Stimulated activated naive CD4-positive, alpha-beta T cell (primary cell): Measurements from ENCODE around the gene TBC1D8.

Experiments
- DNase-seq, 6 experiments: peaks; one replicate each; lab custom pipeline; 2025; lab: John Stamatoyannopoulos, UW

Gene TBC1D8

DNA sequence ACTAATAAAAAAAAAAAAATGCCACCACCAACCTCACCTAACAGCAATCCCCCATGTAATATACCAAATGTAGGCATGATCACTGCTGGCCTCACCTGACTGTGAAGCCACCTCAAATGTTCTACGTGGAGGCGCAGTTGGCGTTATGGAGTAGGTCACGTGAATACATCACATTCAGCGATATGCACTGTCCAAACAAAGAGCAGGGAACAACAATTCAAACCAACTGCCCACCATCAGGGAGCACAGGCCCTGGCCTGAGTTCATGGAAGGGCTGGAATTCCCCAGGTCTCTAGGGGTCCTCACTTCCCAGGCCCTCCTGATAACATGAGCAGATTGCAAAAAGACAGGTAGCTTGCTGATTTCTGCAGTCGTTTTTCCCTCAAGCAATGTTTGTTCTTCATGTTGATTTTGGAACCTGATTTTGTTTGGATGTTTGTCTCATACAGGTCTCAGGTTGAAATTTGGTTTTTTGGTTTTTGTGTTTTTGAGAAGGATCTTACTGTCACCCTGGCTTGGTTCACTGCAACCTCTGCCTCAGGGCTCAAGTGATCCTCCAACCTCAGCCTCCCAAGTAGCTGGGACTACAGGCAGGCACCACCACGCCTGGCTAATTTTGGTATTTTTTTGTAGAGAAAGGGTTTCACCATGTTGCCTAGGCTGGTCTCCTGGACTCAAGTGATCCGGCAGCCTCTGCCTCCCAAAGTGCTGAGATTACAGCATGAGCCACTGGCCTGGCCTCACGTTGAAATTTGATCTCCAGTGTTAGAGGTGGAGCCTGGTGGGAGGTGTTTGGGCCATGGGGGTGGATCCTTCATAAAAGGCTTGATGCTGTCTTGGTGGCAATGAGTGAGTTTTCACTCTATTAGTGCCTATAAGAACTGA is 15.5 kb downstream of the TBC1D8 start:
- no peak for DNase-seq

DNA sequence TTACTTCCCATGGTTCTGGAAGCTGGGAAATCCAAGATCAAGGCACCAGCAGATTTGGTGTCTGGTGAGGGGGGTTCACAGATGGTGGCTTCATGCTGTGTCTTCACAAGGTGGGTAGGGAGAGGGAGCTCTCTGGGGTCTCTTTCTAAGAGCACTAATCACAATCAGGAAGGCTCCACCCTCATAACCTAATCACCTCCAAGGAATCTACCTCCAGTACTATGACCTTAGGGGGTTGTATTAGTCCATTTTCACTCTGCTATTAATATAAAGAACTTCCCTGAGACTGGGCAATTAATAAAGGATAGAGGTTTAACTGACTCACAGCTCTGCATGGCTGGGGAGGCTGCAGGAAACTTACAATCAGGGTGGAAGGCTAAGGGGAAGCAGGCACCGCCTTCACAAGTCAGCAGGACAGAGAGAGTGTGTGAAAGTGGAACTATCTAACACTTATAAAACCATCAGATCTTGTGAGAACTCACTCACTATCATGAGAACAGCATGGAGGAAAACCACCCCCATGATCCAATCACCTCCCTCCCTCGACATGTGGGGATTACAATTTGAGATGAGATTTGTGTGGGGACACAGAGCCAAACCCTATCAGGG is 17.6 kb downstream of the TBC1D8 start:
- DNase-seq: no peak

DNA sequence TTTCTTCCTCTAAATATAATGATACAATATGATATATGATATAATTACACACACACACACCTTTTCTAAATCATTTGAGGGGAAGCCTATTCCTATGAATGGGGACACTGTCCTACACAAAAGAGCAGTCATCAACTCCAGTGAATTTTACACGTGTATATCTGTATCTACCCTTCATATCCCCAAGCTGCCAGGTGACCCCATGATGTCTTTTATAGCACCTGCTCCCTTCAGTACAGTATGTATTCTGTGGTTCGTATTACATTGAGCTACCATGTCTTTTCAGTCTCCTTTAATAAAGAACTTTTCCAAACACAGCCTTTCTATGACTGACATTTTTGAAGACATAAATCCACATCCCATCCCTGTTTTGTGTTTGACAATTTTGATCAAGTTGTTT is 19.0 kb downstream of the TBC1D8 start:
- DNase-seq: no peak

DNA sequence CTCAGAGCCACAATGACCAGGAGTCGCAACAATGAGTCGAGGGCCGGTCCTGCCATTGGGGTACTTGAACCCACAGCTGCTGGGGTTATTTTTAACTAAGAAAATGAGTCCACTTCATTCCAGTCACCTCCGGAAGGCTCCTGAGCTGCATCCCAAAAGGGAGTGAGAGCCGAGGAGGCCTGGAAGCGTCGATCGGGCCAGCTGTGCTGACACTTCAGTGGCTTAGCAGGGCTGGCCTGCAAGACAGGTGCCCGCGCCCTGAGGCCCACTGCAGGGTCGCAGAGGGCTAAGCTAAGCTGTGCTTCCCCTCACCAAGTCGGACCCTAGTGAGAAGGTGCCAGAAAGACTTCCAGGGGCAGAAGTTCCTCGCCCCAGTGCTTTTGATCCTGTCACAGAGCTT is 21.1 kb downstream of the TBC1D8 start:
- DNase-seq: no peak

DNA sequence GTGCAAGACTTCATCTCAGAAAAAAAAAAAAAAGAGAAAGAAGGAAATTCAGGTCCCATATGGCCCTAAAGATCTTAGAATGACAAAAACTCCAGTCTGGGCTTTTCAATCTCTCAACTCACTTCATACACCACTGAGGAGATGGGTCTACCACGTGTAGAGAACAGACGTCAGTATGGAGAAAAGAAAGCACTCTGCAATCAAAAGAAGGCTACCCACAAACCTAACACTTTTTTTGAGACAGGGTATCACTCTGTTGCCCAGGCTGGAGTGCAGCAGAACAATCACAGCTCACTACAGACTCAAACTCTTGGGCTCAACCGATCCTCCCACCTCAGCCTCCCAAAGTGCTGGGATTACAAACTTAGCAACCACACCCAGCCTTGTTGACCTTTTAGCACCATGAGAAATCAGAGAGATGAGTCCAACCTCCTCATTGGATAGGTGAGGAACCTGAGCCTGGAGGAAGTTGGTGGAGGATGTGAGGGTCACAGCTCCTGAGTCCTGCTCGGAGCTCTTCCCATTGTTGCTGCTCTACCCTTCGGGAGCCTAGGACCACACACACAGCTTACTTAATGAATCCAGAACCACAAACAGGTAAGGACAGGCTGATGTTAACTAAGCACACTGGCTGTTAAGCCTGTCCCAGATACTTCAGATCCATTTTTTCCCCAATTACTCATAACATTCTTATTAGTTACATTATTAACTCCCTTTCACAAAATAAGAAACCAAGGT is 23.7 kb downstream of the TBC1D8 start:
- no peak for DNase-seq

DNA sequence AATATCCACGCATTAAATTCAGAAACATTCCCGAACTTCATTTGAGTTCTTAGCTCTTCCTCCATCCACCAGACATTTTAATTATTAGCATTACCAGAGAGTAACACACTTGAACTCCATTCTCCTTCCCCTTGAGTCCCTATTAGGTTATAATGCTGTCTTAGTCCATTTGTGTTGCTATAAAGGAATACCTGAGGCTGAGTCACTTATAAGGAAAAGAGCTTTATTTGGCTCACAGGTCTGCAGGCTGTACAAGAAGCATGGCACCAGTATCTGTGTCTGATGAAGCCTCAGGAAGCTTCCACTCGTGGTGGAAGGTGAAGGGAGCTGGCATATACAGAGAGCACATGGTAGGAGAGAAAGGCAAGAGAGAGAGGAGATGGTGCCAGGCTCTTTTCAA is 25.4 kb downstream of the TBC1D8 start:
- DNase-seq: no peak

DNA sequence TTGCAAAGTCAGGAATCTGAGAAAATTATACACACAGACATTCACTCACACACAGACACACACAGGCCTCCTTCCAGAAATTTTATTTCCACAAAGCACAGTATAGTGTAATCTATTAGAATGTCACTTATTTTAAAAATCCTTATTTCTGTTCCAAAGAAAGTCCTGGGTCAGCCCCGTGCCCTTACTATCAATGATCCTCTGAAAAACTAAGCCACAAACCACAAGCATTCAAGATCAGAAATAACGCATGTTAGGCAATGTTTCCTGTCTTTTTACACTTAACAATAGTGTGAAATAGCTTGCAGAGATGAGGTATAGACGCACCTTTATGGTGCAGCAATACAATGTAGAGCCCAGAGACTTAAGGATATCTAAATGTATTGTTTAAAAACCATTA is 25.8 kb downstream of the TBC1D8 start:
- DNase-seq: no peak

DNA sequence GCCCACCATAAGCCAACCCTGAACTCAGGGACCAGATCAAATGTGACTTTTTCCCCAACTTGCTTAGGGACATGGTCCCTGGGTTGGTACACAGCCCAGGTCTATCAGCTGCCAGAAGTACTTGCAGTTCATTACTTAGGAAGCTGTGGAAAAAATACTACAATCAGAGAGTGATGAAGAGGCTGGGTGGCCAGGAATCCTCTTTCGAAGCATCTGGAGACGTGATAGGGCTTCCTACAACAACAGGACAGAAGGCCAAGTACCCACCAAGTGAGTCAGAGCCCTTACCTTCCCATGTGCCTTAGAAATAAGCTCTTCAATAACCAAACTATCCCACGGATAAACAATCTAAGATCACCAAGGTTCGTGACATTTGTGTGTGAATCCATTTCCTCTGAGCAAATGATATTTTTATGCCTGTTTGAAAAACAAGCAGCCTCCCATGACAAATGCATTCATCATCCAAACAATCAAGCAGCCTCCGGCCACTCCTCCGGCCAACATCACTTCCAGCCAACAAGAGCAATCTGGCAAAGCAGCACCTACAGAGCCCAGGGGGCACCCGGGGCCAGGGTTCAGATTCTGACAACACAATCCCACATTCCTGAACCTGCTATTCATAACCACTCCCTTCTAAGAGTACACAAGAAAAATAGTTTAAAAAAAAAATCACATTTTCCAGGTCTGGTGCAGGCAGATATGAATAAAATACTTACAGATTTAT is 26.4 kb downstream of the TBC1D8 start:
- DNase-seq: no peak

DNA sequence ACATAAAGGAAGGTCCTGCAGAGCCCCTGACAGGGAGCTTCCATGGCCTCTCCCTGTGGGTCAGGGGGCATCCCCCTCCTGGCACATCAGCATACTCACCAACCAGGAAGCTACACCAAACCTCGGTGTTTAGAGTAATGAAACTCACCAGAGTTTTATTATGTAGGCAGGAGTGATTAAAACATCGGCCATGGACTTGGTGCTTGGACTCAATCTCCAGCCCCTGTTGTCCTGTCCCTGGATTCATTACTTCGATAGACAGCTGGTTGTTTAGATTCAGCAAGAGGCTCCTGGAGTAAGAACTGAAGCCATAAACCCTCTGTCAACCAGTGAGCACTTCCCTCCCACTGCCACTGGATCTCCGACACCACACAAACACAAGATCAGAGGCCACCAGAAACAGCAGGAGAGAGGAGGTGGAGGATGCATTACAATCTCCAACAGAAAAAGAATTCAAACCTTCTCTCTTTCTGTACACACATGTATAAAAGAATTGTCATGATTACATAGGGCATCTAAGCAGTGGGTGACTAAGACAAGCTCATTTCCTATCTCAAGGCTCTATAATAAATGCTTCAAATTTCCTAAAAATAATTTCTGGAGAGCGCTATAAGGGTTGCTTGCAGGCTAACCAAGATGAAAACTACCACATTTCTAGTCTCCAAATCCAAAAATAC is 27.2 kb downstream of the TBC1D8 start:
- DNase-seq: no peak

DNA sequence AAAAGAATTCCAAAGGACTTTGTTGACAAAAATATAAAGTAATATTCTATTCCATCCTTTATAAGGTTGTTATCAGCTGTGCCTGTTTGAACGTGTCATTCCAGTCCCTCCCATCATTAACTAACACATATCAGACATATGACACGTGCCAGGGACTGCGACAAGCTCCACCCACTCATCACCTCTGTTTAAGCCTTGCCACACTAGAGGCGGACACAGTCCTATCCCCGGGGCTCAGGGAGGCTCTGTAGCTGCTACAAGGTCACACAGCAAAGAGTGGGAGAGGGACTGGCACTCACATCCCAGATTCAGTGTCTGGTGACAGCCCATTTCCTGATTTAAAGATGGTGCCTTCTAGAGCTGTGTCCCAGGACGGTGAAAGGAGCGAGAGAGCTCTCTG is 30.0 kb downstream of the TBC1D8 start:
- DNase-seq: no peak

DNA sequence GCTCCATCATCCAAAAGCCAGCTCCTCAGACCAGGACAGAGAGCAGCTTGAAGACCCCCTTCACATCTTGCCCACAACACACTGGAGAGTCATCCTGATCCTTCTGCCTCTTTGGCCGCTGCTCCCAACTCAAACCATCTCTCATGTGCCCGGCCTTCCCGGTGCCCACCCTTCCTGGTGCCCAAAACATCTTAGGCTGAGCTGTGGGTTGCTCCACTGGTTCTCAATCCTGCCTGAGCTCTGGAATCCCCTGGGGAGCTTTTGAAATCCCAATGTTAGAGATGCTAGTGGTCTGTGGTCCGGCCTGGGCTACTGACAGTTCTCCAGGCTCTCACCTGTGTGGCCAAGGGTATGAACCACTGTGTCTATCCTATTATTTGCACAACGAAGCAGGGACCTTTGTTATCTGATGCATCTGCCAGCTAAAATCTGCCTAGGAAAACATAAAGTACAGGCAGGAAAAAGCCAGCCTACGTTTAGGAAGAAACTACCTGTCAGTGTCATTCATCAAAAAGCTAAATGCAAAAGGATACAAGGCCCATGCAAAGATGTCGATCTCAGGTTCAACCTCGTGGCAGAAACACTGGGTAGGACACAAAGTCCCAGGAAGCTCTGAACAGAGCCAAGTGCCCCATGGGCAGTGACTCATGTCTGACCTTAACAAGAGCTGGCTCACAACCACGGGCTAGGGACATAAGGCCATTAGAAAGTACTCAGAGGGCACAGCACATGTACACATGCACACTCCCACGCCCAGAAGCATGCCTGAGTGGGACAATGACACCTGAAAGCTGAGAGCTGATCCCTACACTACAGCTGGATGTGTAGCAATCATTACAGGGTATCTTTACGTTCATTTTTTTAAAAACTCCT is 30.8 kb downstream of the TBC1D8 start:
- no peak for DNase-seq

DNA sequence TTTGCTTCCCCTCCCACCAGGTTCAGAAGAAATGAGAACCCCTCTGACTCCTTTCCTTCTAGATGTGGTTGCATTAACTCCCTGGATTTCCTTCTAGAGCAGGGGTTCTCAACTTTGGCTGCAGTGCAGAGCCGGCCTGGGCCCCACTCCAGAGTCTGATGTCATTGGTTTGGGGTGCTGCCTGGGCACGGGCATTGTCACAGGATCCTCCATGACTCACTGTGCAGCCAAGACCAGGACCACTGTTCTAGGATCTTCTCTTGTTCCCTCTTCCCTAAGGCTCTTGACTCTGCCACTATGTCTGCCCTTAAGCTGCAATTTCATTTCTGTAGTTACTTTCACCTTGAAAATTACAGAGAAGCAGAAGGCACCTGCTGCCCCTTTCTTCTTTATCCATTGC is 31.8 kb downstream of the TBC1D8 start:
- no peak for DNase-seq

DNA sequence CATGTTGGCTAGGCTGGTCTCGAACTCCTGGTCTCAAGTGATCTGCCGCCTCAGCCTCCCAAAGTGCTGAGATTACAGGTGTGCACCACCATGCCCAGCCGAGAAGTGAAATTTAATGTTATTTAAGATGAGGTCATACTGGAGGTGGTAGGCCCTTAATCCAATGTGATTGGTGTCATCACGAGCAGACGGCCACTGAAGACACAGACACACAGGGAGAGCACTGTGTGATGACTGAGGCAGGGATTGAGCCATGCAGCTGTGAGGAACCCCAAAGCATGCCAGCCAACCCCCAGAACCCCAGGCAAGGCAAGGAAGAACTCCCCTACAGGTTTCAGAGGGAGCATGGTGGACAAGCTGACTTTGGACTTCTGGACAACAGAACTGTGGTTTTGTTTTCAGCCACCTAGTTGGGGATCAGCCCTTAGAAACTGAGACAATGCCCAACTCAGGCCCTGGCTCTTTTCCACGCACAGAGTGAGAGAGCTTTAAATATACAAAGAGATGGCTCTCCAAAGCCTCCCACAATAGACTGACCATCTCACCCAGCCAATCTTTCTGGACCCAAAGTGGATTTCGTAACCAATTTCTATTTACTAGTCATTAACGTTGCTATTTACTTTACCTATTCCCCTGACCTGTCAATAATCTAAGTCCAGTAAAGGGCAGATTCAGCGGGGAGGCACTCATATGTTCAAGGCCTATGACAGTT is 34.2 kb downstream of the TBC1D8 start:
- no peak for DNase-seq

DNA sequence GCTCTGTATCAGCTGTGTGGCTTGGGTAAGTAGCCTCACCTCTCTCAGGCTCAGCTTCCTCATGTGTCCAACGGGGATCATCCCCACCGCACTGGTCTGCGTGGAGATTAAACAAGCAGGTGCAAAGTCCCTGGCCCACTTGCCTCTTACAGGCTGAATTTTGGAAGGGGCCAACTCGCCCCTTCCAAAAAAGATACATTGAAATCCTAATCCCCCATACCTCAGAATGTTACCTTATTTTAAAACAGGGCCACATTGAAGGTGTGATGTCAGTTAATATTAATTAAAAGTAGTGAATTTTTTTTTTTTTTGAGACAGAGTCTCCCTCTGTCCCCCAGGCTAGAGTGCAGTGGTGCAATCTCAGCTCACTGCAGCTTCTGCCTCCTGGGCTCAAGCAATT is 34.8 kb downstream of the TBC1D8 start:
- no peak for DNase-seq

DNA sequence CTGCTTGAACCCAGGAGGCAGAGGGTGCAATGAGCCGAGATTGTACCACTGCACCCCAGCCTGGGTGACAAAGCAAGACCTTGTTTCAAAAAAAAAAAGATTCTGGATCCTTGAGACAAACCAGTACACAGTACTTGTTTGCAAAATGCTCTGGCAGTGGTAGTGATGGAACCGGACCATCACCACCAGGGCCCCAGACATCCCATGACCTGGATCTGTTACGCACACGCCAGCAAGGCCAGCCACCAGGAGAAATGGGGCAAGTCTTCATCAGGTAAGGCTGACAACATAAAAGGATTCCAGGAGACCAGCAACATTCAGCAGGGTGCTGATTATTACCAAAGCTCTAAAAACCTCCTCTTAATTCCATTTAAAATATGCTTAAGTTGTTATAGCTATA is 35.5 kb downstream of the TBC1D8 start:
- DNase-seq: no peak

DNA sequence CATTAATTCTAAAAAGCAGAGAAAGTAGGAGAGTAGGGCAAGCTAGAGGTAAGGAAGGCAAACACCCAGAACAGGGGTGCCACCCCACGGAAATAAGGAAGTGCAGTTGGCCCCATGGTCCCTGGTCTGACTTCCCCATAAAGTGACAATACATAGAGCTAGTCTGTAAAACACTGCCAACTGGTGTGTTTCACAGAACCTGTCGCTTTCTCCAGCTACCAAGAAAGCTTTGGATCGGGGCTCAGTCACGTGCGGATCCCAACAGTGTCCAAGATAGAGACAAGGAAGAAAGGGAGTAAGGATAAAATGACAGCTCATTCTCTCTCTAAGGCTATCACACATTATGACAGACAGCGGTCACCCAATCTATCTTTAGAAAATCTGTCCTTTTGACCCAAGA is 36.4 kb downstream of the TBC1D8 start:
- DNase-seq: no peak

DNA sequence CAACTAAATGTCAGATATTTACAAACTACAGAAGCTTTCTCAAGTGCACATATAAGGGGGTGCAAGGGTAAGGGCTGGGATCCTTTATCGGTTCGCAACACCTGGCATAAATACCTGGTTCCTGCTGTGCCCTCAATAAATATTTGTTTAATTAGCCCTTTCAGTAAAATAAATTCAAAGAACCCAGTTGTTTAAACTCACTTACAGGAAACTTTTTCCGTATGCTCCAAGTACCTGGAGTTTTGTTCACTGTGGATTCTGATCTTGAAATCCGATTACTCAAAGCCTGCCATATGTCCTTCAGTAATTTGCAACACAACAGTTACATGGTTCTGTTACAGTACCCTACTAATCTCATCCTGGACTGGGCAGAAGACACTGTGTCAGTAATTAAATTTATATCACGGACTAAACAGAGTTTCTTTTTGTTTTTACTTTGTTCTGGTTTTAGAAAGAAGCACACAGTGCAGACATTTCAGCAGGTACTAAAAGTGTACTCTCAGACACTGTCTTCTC is 36.9 kb downstream of the TBC1D8 start:
- DNase-seq: no peak

DNA sequence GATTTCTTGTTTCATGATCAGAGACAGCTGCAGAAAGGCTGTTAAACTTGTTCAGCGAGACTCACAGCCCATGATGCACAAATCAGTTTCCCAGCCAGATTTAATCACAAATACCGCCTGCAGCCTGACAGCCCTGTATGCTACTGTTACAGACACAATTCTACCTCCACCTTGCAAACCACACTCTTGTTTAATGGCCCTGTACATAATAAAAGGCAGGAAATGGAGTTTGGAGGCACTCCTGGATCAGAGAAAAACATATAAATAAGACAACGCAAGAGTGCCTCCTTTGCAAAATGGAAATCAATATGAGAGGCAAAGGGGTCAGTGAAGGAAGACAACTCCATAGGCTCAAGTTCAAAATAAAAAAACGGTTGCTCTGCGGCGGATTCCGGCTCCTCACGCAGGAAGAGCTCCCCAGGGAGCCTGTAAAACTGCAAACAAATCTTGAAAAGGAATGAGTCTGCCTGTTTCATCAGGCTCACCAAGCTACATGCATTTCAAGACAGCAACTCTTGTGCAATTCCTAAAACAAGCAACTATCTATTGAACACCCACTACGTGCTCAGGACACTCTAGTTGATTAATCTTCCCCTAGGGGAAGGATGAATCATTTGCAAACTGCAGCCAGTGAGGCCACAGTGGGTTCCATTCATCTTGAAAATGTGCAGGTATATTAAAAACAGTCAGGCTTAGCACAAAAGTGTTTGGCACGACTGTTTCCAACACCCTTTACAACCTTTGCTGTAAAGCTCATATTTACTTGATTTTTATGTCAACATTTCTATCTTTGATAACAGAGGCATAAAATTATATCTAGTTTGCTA is 37.5 kb downstream of the TBC1D8 start:
- DNase-seq: no peak

DNA sequence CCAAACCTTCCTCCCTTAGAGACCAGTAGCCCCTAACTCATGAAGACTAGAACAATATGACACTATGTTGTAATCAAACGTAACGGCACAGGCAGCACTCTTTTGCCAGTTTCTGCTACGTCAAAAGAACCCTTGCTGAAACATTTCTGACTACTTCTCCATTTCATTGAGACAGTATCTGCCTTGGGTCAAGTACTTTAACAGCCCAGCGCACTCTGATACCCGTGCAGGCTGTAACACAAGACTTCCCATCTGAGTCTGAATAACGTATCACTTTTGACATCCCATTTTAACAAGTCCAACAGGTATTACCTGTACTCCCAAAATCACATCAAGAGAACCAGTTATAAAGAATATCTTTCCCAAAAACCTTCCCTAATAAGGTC is 38.4 kb downstream of the TBC1D8 start:
- no peak for DNase-seq
